Measurements from ENCODE around the gene C14orf39. TPM values are rescaled to one million over a fixed set of nuclear protein-coding genes. Genes with fewer than 3 reads are reported as not detected.
"Not testable (repeated sequence)": the region's sequence is repeated elsewhere in the genome, so short reads cannot be mapped to it uniquely, and the experiment has no call there.

The C14orf39 gene
- total RNA-seq, 4 donors from 2014 or later = not detected

- no peak for DNase-seq (ENCODE audit: low spot score)
- TF ChIP-seq CTCF (IDR thresholded peaks at IDR 0.05) = no peak
- ATAC-seq (ENCODE audit: low FRiP score) = no peak
Observed at GRCh38 chr14:60420050-60420449, 65.8 kb downstream of the C14orf39 start.

- not testable (repeated sequence) for DNase-seq (ENCODE audit: low spot score); ATAC-seq (ENCODE audit: low FRiP score)
Observed at GRCh38 chr14:60397550-60397949, 88.3 kb downstream of the C14orf39 start.

- ATAC-seq (ENCODE audit: low FRiP score) = no peak
- no peak for TF ChIP-seq CTCF (IDR thresholded peaks at IDR 0.05)
- DNase-seq (ENCODE audit: low spot score) = no peak
Observed at GRCh38 chr14:60396718-60397343, 89.0 kb downstream of the C14orf39 start.

Other genes starting within 250 kb of the C14orf39 start
- gene PPM1A, start 236.8 kb downstream of the C14orf39 start, total RNA-seq = 10 to 100 TPM; 37.2 to 53.8 (median 38.9) TPM
- gene SIX6, start 23.1 kb upstream of the C14orf39 start, total RNA-seq = not detected
- 1 to 10 TPM in 3 of 4 donors, under 1 TPM in 1; 0.72 to 3.3 (median 1.0) TPM for gene SIX1, start 163.4 kb upstream of the C14orf39 start, total RNA-seq
- gene SIX4, start 238.3 kb upstream of the C14orf39 start, total RNA-seq = 10 to 100 TPM in 1 of 4 donors, 1 to 10 TPM in 2, under 1 TPM in 1; 0.95 to 13.4 (median 3.0) TPM
- gene MNAT1, start 248.7 kb upstream of the C14orf39 start, total RNA-seq = 10 to 100 TPM; 20.4 to 35.4 (median 31.3) TPM

Data from omental fat pad (tissue), 4 donors.